HCT116 (cell line): ENCODE results near the gene APCDD1L. TPM values are rescaled to one million over a fixed set of nuclear protein-coding genes. Genes with fewer than 3 reads are reported as not detected.

Source experiments
- ATAC-seq: fragments of 200-7000 bp; cut with Tn5 transposase; 2 replicates; pipeline ENCODE4 v1.9.1; 2020; ENCODE audit warnings: mild to moderate bottlenecking, moderate library complexity
- BruUV-seq: library from RNA; stranded (reverse); fragments of 400-500 nt; replicated peaks from 2 replicates; lab custom pipeline; 2021; lab: Mats Ljungman, UMichigan
- CTCF ChIA-PET: fragments of 300-600 bp; sonication (Branson Sonifier 250); formaldehyde crosslinking; loops from one replicate; lab custom pipeline; 2021; ENCODE audit warnings: antibody characterized with exemption; lab: Charles Lee
- POLR2A ChIA-PET: fragments of 300-600, 350-600 bp; sonication (Branson Sonifier 250); formaldehyde crosslinking; loops from one replicate; lab custom pipeline; 2021; ENCODE audit warnings: antibody characterized with exemption; lab: Charles Lee
- RAD21 ChIA-PET, 2 experiments: fragments of 300-600 bp; sonication (Branson Sonifier 250); formaldehyde crosslinking; loops; one replicate each; lab custom pipeline; 2023; ENCODE audit warnings: low total read pairs in 2 of 2; ENCODE audit not compliant: uncharacterized antibody in 2 of 2, unreplicated experiment in 2 of 2, low non-redundant PET in 1 of 2; lab: Charles Lee
- DNase-seq: peaks from one replicate; pipeline ENCODE4 v3.0.0-alpha.2; 2010; ENCODE audit warnings: low read depth, low spot score
- H2AFZ ChIP-seq: fragments of 200-600 bp; shearing (Covaris generic), sonication (generic); 2 replicates; pipeline ENCODE4 v1.6.1; 2017; ENCODE audit warnings: low read depth, mixed run types, mixed read lengths, antibody characterized with exemption, low read length; ENCODE audit not compliant: poor library complexity, severe bottlenecking
- H3K27ac ChIP-seq: 2 replicates; pipeline ENCODE4 v1.5.1; 2012; ENCODE audit warnings: low read depth, low read length
- H3K27me3 ChIP-seq: fragments of 200-600 bp; sonication (generic); 2 replicates; pipeline ENCODE4 v1.6.1; 2016; ENCODE audit warnings: mixed run types, low read length, mixed read lengths; ENCODE audit not compliant: insufficient read depth
- H3K36me3 ChIP-seq, 2 experiments: fragments of 200-500 bp in 1 of 2; fragments of 200-600 bp in 1 of 2; sonication (Bioruptor generic) in 1 of 2; sonication (generic) in 1 of 2; 2 replicates each; pipeline versions ENCODE4 v1.5.1 to v1.6.1; 2014 to 2016; ENCODE audit warnings: low read length in 2 of 2, inconsistent platforms in 1 of 2, mixed read lengths in 1 of 2, mixed run types in 1 of 2; ENCODE audit not compliant: insufficient read depth in 2 of 2, control insufficient read depth in 1 of 2
- H3K4me1 ChIP-seq, 2 experiments: fragments of 200-600 bp in 1 of 2; sonication (generic) in 1 of 2; 2 replicates each; pipeline versions ENCODE4 v1.5.1 to v1.6.1; 2012 to 2017; ENCODE audit warnings: low read length in 2 of 2, inconsistent platforms in 1 of 2, mild to moderate bottlenecking in 1 of 2, mixed read lengths in 1 of 2, mixed run types in 1 of 2, moderate library complexity in 1 of 2; ENCODE audit not compliant: insufficient read depth in 2 of 2, control insufficient read depth in 1 of 2
- H3K4me2 ChIP-seq: fragments of 200-600 bp; sonication (generic); 2 replicates; pipeline ENCODE4 v1.6.1; 2017; ENCODE audit warnings: mixed run types, low read length, mixed read lengths
- H3K4me3 ChIP-seq, 2 experiments: fragments of 200-600 bp in 1 of 2; sonication (generic) in 1 of 2; replicated peaks in 1 of 2; 2 replicates each; pipeline ENCODE4 v1.5.1; 2011 to 2016; ENCODE audit warnings: low read length in 2 of 2, control low read depth in 1 of 2, low read depth in 1 of 2, mild to moderate bottlenecking in 1 of 2, mixed read lengths in 1 of 2, mixed run types in 1 of 2
- H3K79me2 ChIP-seq: fragments of 200-600 bp; sonication (generic); 2 replicates; pipeline ENCODE4 v1.6.1; 2017; ENCODE audit warnings: mild to moderate bottlenecking, mixed run types, low read length, moderate library complexity, mixed read lengths; ENCODE audit not compliant: insufficient read depth
- H3K9ac ChIP-seq: fragments of 200-600 bp; sonication (generic); 2 replicates; pipeline ENCODE4 v1.6.1; 2016; ENCODE audit warnings: low read length, mixed read lengths
- H3K9me2 ChIP-seq: fragments of 200-600 bp; sonication (generic), shearing (Covaris generic); 2 replicates; pipeline ENCODE4 v1.6.1; 2017; ENCODE audit warnings: mixed run types, mild to moderate bottlenecking, moderate library complexity; ENCODE audit not compliant: insufficient read depth
- H3K9me3 ChIP-seq, 2 experiments: fragments of 200-500 bp in 1 of 2; fragments of 200-600 bp in 1 of 2; sonication (Bioruptor generic) in 1 of 2; sonication (generic) in 1 of 2; 2 replicates each; pipeline ENCODE4 v1.6.1; 2014 to 2017; ENCODE audit warnings: low read length in 2 of 2, mixed read lengths in 2 of 2, inconsistent platforms in 1 of 2, low read depth in 1 of 2, mild to moderate bottlenecking in 1 of 2, mixed run types in 1 of 2, moderate library complexity in 1 of 2; ENCODE audit not compliant: control insufficient read depth in 1 of 2, insufficient read depth in 1 of 2
- H4K20me1 ChIP-seq: fragments of 200-600 bp; sonication (generic), shearing (Covaris generic); 2 replicates; pipeline ENCODE4 v1.6.1; 2017; ENCODE audit warnings: mixed run types, mild to moderate bottlenecking, moderate library complexity; ENCODE audit not compliant: insufficient read depth
- CTCF ChIP-seq, 3 experiments: fragments of 200-600 bp in 1 of 3; sonication (generic) in 1 of 3; IDR thresholded peaks in 2 of 3; conservative IDR thresholded peaks in 1 of 3; 2 replicates each; pipeline ENCODE4 v1.5.1; 2012 to 2017; ENCODE audit warnings: low read depth in 2 of 3, low read length in 2 of 3, antibody characterized with exemption in 1 of 3, borderline replicate concordance in 1 of 3, control low read depth in 1 of 3, mild to moderate bottlenecking in 1 of 3, mixed read lengths in 1 of 3, mixed run types in 1 of 3, moderate library complexity in 1 of 3; ENCODE audit not compliant: insufficient read depth in 1 of 3
- EGR1 ChIP-seq: IDR thresholded peaks from 2 replicates; pipeline ENCODE4 v1.6.1; 2012; ENCODE audit warnings: low read depth
- EZH2phosphoT487 ChIP-seq: fragments of 200-600 bp; IDR thresholded peaks from 2 replicates; pipeline ENCODE4 v1.6.1; 2018; ENCODE audit warnings: antibody characterized with exemption, borderline replicate concordance
- JUND ChIP-seq: IDR thresholded peaks from 2 replicates; pipeline ENCODE4 v1.6.1; 2012
- MAX ChIP-seq: IDR thresholded peaks from 2 replicates; pipeline ENCODE4 v1.6.1; 2012
- RAD21 ChIP-seq: IDR thresholded peaks from 2 replicates; pipeline ENCODE4 v1.6.1; 2012; ENCODE audit warnings: low read depth, mild to moderate bottlenecking
- SIN3A ChIP-seq: IDR thresholded peaks from 2 replicates; pipeline ENCODE4 v1.6.1; 2012; ENCODE audit warnings: low read depth
- SP1 ChIP-seq: IDR thresholded peaks from 2 replicates; pipeline ENCODE4 v1.6.1; 2012; ENCODE audit warnings: low read depth
- SRF ChIP-seq: IDR thresholded peaks from 2 replicates; pipeline ENCODE4 v1.6.1; 2012; ENCODE audit warnings: low read depth
- YY1 ChIP-seq: IDR thresholded peaks from 2 replicates; pipeline ENCODE4 v1.6.1; 2011; ENCODE audit warnings: low read length, low read depth, moderate library complexity, mild to moderate bottlenecking; ENCODE audit not compliant: insufficient replicate concordance; ENCODE audit errors: extremely low read depth
- ZBTB33 ChIP-seq: IDR thresholded peaks from 2 replicates; pipeline ENCODE4 v1.6.1; 2011; ENCODE audit warnings: mild to moderate bottlenecking, low read length, moderate library complexity; ENCODE audit not compliant: insufficient replicate concordance; ENCODE audit errors: extremely low read depth
- ZFX ChIP-seq: fragments of 450-650 bp; IDR thresholded peaks from 2 replicates; pipeline ENCODE4 v1.6.1; 2017
- ZNF274 ChIP-seq: fragments of 200-500 bp; sonication (Bioruptor generic); IDR thresholded peaks from 2 replicates; pipeline ENCODE4 v1.6.1; 2014; ENCODE audit warnings: mild to moderate bottlenecking, low read depth, low read length, inconsistent platforms
- intact Hi-C: fragments of 100-400 bp; cut with micrococcal nuclease; formaldehyde crosslinking; loops from 2 replicates; pipeline ENCODE4 v1.10.0; 2022
- total RNA-seq: library from RNA; stranded (reverse); gene quantifications from one replicate; pipeline ENCODE4 v1.2.1, GENCODE V29; 2021; ENCODE audit not compliant: unreplicated experiment
- TF ChIP-seq, protein P1 (sequence below): IDR thresholded peaks from 2 replicates; pipeline ENCODE4 v1.6.1; 2012

APCDD1L gene
- total RNA-seq, 1 experiment from 2014 or later: not detected

- Histone ChIP-seq H3K27me3 (no peaks in the 10 kb centered on the region), H3K9me2 (no peaks in the 10 kb centered on the region), H3K4me2 (no peak overlapping the region), H2AFZ (no peak overlapping the region), H3K4me1 (no peaks in the 10 kb centered on the region), H3K36me3 (peaks cover 6 to 12% of the 10 kb centered on the region in 2 experiments; a peak in 2 of 4 replicates), H3K27ac (no peak overlapping the region), H3K4me3 (no peak overlapping the region), H3K9me3 (no peaks in the 10 kb centered on the region), H3K79me2 (peaks cover 89% of the 10 kb centered on the region), H4K20me1 (no peaks in the 10 kb centered on the region; the same call in 1 of the 2 replicates), H3K9ac (no peak overlapping the region)
- ATAC-seq (no peak), DNase-seq (no peak)
- TF ChIP-seq SRF (no peak), ZNF274 (no peak), ZBTB33 (no peak), CTCF (IDR thresholded peaks at IDR 0.05 in 2 of 3, conservative IDR thresholded peaks at IDR 0.05 in 1 of 3; ENCODE audit: borderline replicate concordance in 1 of 3, insufficient read depth in 1 of 3, low read depth in 2 of 3, low read length in 2 of 3) (no peak), RAD21 (no peak), SIN3A (no peak), MAX (no peak), SP1 (no peak), EZH2phosphoT487 (no peak), JUND (no peak), YY1 (no peak), EGR1 (no peak), ZFX (no peak)
- TF ChIP-seq, protein P1, sequence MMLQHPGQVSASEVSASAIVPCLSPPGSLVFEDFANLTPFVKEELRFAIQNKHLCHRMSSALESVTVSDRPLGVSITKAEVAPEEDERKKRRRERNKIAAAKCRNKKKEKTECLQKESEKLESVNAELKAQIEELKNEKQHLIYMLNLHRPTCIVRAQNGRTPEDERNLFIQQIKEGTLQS: no peak
- POLR2A ChIA-PET: no interaction called here
- CTCF ChIA-PET: no interaction called here
- intact Hi-C loops: no loop called here
- RAD21 ChIA-PET: no interaction called here
- no TSS peak for BruUV-seq
Observed at GRCh38 chr20:58438970-58439808, 76.0 kb downstream of the APCDD1L start.
